ENCODE measurements around the gene FYB2.
"Not testable (repeated sequence)": the region's sequence is repeated elsewhere in the genome, so short reads cannot be mapped to it uniquely, and the experiment has no call there.

Gene FYB2

DNA sequence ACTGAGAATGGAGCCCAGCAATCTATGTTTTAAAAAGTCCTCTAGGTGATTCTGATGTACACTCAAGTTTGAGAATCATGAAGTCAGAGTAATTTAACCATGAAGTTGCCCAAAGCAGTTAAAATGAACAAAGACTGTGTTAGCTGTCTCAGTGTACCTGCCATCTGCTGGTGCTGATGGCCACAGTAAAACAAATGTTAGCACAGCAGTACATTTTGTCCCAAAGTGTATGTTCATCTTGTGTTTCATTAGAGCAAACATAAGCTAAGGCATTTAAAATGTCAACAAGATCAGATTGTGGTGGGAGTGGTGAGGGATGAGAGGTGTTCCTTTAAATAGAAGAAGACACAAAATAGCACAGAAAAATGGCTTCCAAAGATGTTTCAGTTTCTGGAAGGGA is 31.1 kb downstream of the FYB2 start:
- H3K4me3 ChIP-seq (ENCODE audit: low read depth, low read length), result no peak overlapping the region
- DNase-seq (ENCODE audit: low read depth), result no peak
- TF ChIP-seq, protein P1, sequence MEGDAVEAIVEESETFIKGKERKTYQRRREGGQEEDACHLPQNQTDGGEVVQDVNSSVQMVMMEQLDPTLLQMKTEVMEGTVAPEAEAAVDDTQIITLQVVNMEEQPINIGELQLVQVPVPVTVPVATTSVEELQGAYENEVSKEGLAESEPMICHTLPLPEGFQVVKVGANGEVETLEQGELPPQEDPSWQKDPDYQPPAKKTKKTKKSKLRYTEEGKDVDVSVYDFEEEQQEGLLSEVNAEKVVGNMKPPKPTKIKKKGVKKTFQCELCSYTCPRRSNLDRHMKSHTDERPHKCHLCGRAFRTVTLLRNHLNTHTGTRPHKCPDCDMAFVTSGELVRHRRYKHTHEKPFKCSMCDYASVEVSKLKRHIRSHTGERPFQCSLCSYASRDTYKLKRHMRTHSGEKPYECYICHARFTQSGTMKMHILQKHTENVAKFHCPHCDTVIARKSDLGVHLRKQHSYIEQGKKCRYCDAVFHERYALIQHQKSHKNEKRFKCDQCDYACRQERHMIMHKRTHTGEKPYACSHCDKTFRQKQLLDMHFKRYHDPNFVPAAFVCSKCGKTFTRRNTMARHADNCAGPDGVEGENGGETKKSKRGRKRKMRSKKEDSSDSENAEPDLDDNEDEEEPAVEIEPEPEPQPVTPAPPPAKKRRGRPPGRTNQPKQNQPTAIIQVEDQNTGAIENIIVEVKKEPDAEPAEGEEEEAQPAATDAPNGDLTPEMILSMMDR (IDR thresholded peaks at IDR 0.05; ENCODE audit: low read depth, low read length, missing control alignments), result no peak

DNA sequence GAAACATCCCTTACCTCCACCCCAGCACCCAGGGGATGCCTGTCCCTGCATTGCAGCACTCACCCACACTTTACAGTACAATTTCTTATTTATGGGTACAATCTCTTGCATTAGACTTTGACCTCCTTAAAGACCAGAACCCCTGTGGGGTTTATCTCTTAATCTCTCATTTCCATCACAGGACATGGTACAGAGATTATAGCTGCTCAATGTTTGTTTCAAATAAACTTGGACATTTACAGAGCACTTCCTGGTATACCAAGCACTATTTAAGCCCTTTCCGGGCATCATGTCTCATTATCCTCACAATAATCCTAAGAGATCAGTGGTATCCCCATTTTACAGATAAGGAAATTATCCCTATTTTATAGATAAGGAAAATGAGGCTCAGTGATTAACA is 31.9 kb downstream of the FYB2 start:
- no peak overlapping the region for H3K4me3 ChIP-seq (ENCODE audit: low read depth, low read length)
- TF ChIP-seq, protein P1 (IDR thresholded peaks at IDR 0.05; ENCODE audit: low read depth, low read length, missing control alignments), result no peak
- no peak for DNase-seq (ENCODE audit: low read depth)

DNA sequence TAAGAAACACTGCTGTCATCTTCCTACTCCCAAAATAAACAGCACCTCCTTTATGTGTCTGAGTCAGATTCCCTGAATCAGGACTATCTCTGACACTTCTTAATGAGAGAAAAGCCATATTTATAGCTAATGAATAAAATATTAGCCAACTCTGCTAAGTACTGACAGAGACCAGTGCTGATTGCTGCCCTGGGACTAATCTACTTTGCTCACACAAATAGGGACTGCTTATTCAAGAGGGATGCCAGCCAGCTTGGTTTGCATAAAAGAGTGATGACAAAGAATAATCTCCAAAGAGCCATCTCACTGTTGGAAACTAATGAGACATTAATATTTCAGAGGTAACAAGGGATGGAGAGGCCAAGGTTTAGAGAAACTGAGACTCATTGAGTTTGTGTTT is 36.4 kb downstream of the FYB2 start:
- TF ChIP-seq, protein P1 (IDR thresholded peaks at IDR 0.05; ENCODE audit: low read depth, low read length, missing control alignments), result no peak
- no peak overlapping the region for H3K4me3 ChIP-seq (ENCODE audit: low read depth, low read length)

DNA sequence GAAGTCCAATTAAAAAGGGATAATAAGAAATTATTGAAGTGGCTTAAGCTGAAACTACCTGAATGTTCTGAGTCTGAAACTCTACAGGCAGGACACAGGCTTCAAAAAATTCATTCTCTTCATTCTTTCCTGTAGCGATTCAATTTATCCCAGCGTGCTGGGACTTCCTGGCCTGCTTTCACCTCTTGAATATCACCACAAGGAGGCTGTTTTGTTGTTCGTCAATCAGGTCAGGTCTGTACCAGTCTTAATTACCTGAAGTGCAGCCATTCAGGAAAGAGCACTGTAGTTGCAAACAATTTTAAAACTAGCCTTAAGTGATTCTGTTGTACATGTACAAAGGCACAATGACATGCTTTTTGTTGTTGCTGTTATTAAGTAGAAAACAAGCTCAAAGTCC is 38.4 kb downstream of the FYB2 start:
- TF ChIP-seq, protein P1 (IDR thresholded peaks at IDR 0.05; ENCODE audit: low read depth, low read length, missing control alignments), result no peak
- DNase-seq (ENCODE audit: low read depth), result no peak
- no peak overlapping the region for H3K4me3 ChIP-seq (ENCODE audit: low read depth, low read length)

More for the DNA sequence above, 36.4 kb downstream of the FYB2 start:
- DNase-seq (ENCODE audit: low read depth), result no peak

DNA sequence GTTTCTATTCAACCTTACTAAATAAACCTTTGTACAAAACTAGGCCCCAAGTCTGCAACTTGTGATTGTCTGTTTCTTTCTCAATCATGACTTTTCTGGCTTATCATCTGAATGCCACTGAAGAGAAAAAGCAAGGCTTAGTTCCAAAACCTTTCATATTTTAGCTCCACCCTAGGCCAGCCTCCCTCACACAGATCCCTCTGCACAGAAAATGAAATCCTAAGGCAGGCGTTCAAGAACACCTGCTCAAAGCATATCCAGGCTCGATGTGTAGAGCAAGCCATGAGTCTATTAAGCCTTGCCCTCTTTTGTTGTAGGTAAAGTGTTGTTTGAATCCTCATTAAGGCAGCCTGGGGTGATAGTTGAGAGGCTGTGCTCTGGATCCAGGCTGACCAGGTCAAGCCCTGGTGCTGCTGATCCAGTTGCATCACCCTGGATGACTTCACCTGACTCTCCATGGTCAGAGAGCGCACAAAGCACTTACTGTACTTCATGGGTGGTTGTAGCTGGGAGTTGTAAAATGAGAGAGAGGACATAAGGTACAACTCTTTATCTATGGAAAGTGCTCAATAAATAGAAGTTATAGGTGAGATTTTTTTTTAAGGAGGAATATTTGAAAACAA is 39.0 kb downstream of the FYB2 start:
- TF ChIP-seq, protein P1 (IDR thresholded peaks at IDR 0.05; ENCODE audit: low read depth, low read length, missing control alignments), result no peak
- H3K4me3 ChIP-seq (ENCODE audit: low read depth, low read length), result no peak overlapping the region

DNA sequence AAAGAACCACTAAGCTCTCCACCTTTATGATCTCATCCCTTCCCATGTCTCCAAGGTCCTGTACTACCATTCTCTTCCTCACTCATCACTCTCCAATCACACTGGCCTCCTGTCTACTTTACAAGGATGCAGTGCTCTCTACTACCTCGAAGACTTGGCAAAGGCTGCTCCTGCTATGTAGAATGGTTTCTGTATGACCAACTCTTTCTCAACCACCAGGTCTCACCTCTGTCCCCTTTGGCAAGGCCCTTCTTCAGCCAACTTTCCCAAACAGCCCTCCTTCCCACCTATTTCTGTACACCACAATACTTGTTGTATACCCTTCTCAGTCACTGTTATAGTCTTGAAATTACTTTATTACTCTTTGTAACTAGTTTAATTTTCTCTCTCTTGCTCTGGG is 41.2 kb downstream of the FYB2 start:
- DNase-seq (ENCODE audit: low read depth), result no peak
- TF ChIP-seq, protein P1 (IDR thresholded peaks at IDR 0.05; ENCODE audit: low read depth, low read length, missing control alignments), result no peak
- H3K4me3 ChIP-seq (ENCODE audit: low read depth, low read length), result no peak overlapping the region

More for the DNA sequence above, 39.0 kb downstream of the FYB2 start:
- DNase-seq (ENCODE audit: low read depth), result no peak

DNA sequence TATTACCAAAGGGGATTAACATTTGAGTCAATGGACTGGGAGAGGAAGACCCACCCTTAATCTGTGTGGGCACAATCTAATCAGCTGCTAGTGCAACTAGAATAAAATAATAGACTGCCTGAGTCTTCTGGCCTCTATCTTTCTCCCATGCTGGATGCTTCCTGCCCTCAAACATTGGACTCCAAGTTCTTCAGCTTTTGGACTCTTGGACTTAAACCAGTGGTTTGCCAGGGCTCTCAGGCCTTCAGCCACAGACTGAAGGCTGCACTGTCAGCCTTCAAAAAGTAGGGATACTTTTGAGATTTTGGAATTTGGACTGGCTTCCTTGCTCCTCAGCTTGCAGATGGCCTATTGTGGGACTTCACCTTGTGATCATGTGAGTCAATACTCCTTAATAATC is 44.5 kb downstream of the FYB2 start:
- not testable (repeated sequence) for H3K4me3 ChIP-seq (ENCODE audit: low read depth, low read length); DNase-seq (ENCODE audit: low read depth)
